HG02981 (cell line): ENCODE data around the gene VDAC2.

Experiments
- ATAC-seq: cut with Tn5 transposase; IDR thresholded peaks from one replicate; pipeline ENCODE4 v1.9.1; 2021; ENCODE audit warnings: mild to moderate bottlenecking, moderate library complexity; ENCODE audit not compliant: unreplicated experiment

Gene VDAC2

DNA sequence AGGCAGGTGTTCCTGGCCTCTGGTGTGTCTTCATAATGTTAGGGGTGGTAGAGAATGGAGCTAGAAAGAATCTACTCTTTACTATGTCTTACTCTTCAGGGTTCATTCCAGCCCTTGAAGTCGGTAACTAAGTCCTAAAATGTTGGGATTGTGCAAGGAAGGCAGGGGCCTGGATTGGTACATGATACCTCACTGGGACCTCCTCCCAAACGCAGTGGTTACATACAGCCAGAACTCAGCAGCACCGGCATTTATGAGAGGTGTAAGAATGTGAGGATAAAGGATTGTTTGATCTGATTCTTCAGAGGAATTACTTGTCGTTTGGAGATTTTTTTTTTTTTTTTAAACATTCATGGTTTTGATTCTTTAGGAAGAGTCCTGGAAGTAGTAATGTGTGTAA lies 18.2 kb downstream of the VDAC2 start:
- no peak for ATAC-seq

DNA sequence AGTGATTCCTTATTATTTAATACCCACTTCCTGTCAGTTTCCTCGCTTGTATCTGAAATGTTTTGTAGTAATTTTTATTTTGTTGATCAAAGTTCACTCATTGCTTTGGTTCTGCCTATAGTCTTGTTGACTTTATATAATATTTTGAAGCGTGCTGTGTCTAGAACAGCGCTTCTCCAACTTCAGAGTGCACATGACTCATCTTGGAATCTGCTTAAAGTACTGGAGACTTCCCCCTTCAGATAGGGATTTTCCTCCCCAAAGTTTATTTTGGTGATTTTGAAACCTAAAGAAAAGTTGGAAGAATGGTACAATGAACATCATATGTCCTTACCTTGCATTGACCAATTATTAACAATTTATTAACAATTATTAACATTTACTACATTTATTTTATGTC lies 19.4 kb downstream of the VDAC2 start:
- ATAC-seq, result no peak

DNA sequence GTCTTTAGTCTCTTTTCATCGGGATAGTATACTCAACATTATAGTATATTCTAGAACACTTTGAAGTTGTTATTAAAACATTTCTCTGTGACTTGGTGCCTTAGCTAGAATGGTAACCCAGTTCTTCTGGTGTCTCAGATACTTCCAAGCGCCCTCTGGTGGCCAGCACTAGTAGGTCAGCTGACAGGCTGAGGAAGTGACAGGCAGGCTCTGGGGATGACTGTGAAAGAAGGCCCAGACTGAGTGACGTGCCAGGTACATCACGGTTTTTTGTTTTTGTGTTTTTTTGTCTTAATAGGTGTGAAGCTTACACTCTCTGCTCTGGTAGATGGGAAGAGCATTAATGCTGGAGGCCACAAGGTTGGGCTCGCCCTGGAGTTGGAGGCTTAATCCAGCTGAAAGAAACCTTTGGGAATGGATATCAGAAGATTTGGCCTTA lies 20.0 kb downstream of the VDAC2 start:
- ATAC-seq, result peak; percentile 45

DNA sequence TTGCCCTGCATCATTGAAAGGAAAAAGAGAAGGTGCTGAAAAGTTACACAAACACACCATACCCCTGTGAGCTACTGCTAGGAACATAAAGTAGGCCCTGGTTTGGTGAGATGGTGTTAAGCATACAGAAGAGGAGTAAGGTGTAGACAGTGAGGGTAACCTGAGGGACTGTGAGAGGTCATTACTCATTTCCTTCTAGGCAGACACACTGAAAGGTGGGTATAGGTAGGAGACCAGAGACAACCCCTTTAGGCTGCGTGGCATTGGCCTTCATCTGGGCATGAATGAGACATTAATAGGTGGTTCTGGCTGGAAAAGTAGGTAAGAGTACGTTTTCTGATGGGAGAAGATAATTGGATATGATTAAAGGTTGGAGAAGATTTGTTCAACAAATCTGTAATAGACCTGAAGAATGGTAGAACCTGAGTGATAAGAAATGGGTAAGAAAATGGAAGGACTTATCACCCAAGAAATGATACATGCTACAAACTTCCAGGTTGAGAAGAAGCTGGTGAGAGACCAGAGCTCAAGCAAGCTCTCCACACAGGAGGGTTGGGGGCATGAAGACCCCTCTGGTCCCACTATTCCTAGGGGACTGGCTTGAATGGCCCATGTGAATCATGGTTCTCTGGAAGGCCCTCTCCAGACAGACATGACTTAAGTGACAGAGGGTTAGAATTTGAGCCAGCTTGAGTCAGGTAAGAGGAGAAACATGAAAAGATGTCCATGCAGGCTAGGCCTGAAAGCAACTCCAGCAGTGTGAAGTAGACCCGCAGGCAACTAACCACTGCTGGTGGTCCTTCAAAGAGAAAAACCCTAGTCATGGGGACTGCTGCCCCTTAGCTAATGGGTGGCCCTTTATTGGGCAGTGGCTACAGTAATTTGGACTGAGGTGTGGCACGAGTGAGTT lies 21.3 kb downstream of the VDAC2 start:
- no peak for ATAC-seq

DNA sequence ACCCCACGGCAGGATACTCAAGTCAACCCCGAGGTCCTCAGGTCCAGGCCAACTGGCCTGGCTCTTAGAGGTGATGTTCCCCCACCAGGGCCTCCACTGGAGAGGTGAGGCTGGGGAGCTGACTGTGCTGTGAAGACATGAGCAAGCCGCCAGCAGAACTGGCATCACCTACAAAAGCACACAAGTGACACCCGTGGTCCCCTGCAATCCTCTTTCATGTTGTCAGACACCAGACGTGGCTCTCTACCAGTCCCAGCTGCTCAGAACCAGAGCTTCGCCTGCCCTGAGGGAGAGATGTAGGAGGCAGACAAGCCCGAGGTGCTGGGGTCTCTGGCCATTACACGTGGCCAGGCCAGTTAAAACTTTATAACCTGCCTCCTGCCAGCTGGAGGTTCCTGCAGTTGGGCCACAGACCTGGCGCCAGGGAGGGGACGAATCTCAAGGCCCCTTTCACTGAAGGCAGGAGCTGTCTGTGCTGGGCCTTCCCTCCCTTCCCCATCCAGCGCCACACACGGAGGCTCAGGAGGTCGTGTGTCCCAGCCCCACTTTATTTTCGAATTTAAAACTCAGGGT lies 22.9 kb downstream of the VDAC2 start:
- ATAC-seq, result no peak

- ATAC-seq, result peak; percentile 45
Measured at GRCh38 chr10:75234017-75234682, 23.6 kb downstream of the VDAC2 start.

- ATAC-seq, result no peak
Measured at GRCh38 chr10:75234683-75235374, 24.2 kb downstream of the VDAC2 start.

GRCh38 chr10:75235375-75236177 lies 25.0 kb downstream of the VDAC2 start, which contains the start of gene COMTD1:
Gene COMTD1, minus strand, starts transcription at chr10:75235957. Its CDS starts 29 bp downstream, at chr10:75235928.
- peak; percentile 77 for ATAC-seq

DNA sequence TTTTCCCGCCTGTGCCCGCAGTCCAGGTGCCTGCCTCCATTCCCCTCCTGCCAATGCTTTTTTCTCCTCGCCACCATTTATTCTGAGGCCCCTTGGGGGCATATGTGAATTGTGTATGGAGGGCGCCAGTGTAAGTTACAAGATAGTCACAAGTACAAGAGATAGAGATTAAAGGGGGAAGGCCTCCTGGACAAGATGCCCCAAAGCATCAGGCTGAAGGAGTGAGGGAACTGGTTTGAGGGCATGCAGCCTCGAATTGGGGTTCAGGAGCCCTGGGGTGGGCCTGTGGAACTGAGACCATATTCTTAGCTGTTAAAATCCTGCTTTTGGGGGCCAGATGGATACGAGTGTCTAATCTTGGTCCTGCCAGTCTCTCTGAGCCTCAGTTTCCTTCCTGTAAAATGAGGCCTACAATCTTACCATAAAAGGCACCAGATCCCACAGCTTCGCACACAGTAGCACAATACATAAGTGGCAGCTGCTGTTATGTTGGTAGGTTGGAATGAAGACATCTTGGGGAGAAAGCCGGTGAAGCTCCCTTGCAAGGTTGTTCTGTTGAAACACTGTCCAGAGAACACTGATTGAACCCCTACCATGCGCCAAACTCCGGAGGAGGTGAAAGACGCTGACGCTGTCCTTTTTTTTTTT lies 25.7 kb downstream of the VDAC2 start:
- ATAC-seq, result no peak

- no peak for ATAC-seq
Measured at GRCh38 chr10:75238182-75239095, 27.8 kb downstream of the VDAC2 start.

GRCh38 chr10:75239096-75239790 lies 28.6 kb downstream of the VDAC2 start:
- no peak for ATAC-seq

DNA sequence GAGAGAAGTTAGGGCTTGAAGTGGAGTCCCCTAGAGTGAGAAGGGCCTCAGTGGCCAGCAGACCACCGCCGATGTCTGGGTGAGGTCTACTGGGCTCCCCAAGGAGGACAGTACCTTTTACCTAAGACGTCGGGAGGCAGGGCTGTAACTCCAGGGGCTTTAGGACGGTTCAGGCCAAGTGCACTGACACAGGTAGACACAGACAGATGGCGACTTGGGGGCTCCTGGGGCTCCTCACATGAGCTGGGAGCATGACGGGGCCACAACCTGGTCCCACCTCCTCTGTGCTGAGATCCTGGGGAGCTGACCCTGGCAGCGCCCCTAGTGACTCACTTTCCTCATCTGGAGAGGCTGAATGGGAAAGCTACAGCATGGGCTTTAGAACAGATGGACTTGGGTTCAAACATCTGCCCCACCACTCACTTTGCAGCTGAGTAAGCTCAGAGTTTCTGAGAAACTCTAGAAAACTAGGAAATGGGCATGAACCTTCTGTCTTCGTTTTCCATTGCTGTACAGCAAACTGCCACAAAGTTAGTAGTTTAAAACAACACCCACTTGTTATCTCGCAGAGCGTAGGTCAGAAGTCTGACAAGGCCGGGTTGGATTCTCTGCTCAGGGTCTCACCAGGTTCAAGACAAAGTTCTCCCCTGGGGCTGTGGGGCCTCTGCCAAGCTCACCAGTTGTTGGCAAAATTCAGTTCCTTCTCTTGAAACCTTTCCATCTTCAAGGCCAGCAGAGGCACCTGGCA lies 29.9 kb downstream of the VDAC2 start:
- no peak for ATAC-seq

- no peak for ATAC-seq
Measured at GRCh38 chr10:75243426-75243825, 32.8 kb downstream of the VDAC2 start.

GRCh38 chr10:75244487-75245353 lies 34.1 kb downstream of the VDAC2 start:
- no peak for ATAC-seq

DNA sequence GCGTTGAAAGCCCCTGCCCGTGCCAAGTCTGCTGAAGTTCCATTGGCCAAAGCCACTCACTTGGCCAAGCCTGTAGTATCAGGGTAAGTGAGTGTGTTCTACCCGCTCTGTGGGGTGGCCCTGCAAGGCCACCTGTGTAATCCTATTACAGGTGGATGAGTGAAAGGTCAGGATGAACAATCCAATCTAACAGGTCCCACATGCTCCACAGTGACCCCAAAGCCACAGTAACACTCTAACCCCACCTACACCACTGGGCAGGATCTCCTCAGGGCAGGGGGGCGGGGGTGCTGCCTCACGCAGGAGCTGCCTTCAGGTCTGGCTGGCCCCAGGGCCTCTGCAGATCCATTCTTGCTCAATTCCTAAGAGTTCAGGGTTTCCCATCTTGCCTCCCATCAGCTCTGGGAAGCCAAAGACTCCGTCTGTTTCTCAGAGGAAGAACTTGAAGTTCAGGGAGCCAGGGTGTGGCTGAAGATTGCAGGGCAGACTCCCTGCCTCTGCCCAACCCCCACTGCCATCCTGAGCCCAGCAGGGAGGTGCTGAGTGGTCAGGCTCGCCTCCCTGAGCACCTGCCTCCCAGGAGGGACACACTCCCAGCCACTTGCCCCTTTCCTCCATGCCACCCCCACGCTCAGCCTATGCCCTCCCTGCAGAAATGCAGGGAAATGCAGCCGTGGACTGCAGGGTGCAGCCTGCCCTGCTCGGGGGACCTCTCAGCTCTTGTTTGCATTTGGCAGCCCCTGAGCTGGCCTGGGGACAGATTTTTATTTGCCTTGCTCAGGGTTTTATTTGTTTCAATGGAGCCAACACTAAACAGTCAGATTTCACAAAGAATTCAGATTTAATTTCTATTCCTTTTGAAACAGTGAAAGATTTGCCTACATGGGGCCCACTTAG lies 35.0 kb downstream of the VDAC2 start:
- no peak for ATAC-seq
